Measurements from ENCODE around the gene FAM83C. TPM values are rescaled to one million over a fixed set of nuclear protein-coding genes. Genes with fewer than 3 reads are reported as not detected.

FAM83C gene
- total and polyA plus RNA-seq, 2 experiments from 2014 or later, result not detected

DNA sequence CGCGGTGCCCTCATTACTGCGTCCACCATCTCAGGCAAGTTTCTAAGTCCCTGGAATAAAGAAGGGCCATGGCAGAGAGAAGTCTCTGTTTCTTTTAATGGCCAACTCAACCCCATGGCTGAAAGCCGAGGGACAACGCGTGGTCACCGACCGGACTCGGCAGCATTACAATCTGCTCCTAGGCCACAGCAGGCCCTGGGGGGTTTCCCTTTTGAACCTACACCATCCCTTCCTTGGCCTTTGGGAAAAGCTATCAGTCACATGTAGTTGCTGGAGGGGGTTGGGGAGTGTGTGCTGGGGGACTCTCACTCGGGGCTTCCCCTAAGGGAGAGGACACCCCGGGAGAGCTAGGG, 11.1 kb upstream of the FAM83C start:
- whole genome bisulfite sequencing (ENCODE audit: low lambda C conversion rate, missing lambda C conversion rate), result 89% methylated on average over 11 of the region's 11 CpGs
- DNase-seq (ENCODE audit: low spot score), result peak; percentile 5
- H3K79me2 ChIP-seq, result no peaks in the 10 kb centered on the region
- H3K9me3 ChIP-seq (ENCODE audit: low read depth), result no peaks in the 10 kb centered on the region
- H3K9me2 ChIP-seq (replicated peaks; ENCODE audit: insufficient read depth), result no peaks in the 10 kb centered on the region
- H3K27me3 ChIP-seq, result no peaks in the 10 kb centered on the region
- H3K4me3 ChIP-seq, result no peak overlapping the region
- no peaks in the 10 kb centered on the region for H4K20me1 ChIP-seq (ENCODE audit: insufficient read depth, poor library complexity, severe bottlenecking)
- peak overlapping the region; percentile 98 for H3K27ac ChIP-seq
- H3K4me1 ChIP-seq (ENCODE audit: insufficient read depth), result peaks cover 49% of the 10 kb centered on the region
- TF ChIP-seq EZH2phosphoT487 (IDR thresholded peaks at IDR 0.05; ENCODE audit: low read depth, severe bottlenecking, unreplicated experiment), result no peak
- TF ChIP-seq EZH2 (IDR thresholded peaks at IDR 0.05; ENCODE audit: borderline replicate concordance), result no peak
- no peak for TF ChIP-seq CTCF (IDR thresholded peaks at IDR 0.05; ENCODE audit: poor library complexity)
- no peak overlapping the region for H2AFZ ChIP-seq
- no peak overlapping the region for H3K4me2 ChIP-seq
- H3K36me3 ChIP-seq (replicated peaks; ENCODE audit: insufficient read depth, low read depth), result no peaks in the 10 kb centered on the region

- Histone ChIP-seq H3K4me1 (ENCODE audit: insufficient read depth) (peaks cover 42% of the 10 kb centered on the region), H3K36me3 (replicated peaks; ENCODE audit: insufficient read depth, low read depth) (no peaks in the 10 kb centered on the region), H3K79me2 (no peaks in the 10 kb centered on the region), H4K20me1 (ENCODE audit: insufficient read depth, poor library complexity, severe bottlenecking) (no peaks in the 10 kb centered on the region), H3K9me3 (ENCODE audit: low read depth) (no peaks in the 10 kb centered on the region), H3K27ac (peak overlapping the region; percentile 98), H3K9me2 (replicated peaks; ENCODE audit: insufficient read depth) (no peaks in the 10 kb centered on the region), H2AFZ (no peak overlapping the region), H3K27me3 (no peaks in the 10 kb centered on the region), H3K4me3 (no peak overlapping the region), H3K4me2 (no peak overlapping the region)
- DNase-seq (ENCODE audit: low spot score), result peak; percentile 19
- no peak for TF ChIP-seq EZH2 (IDR thresholded peaks at IDR 0.05; ENCODE audit: borderline replicate concordance)
- no peak for TF ChIP-seq CTCF (IDR thresholded peaks at IDR 0.05; ENCODE audit: poor library complexity)
- no peak for TF ChIP-seq EZH2phosphoT487 (IDR thresholded peaks at IDR 0.05; ENCODE audit: low read depth, severe bottlenecking, unreplicated experiment)
- WGBS (ENCODE audit: low lambda C conversion rate, missing lambda C conversion rate), result 80% methylated on average over 6 of the region's 6 CpGs
Measured at GRCh38 chr20:35302421-35303335, 10.5 kb upstream of the FAM83C start.

- H3K4me3 ChIP-seq, result no peak overlapping the region
- H3K36me3 ChIP-seq (replicated peaks; ENCODE audit: insufficient read depth, low read depth), result no peaks in the 10 kb centered on the region
- TF ChIP-seq EZH2phosphoT487 (IDR thresholded peaks at IDR 0.05; ENCODE audit: low read depth, severe bottlenecking, unreplicated experiment) (no peak), CTCF (IDR thresholded peaks at IDR 0.05; ENCODE audit: poor library complexity) (no peak)
- H3K9me2 ChIP-seq (replicated peaks; ENCODE audit: insufficient read depth), result no peaks in the 10 kb centered on the region
- 93% methylated on average over 2 of the region's 2 CpGs for WGBS (ENCODE audit: low lambda C conversion rate, missing lambda C conversion rate)
- H3K79me2 ChIP-seq, result no peaks in the 10 kb centered on the region
- no peak overlapping the region for H2AFZ ChIP-seq
- no peaks in the 10 kb centered on the region for H3K27me3 ChIP-seq
- H3K4me2 ChIP-seq, result no peak overlapping the region
- no peak for DNase-seq (ENCODE audit: low spot score)
- no peaks in the 10 kb centered on the region for H4K20me1 ChIP-seq (ENCODE audit: insufficient read depth, poor library complexity, severe bottlenecking)
- no peaks in the 10 kb centered on the region for H3K9me3 ChIP-seq (ENCODE audit: low read depth)
- H3K4me1 ChIP-seq (ENCODE audit: insufficient read depth), result peaks cover 32% of the 10 kb centered on the region
- no peak overlapping the region for H3K27ac ChIP-seq
Measured at GRCh38 chr20:35301426-35301825, 9.2 kb upstream of the FAM83C start.
